Upper lobe of right lung (tissue), 1 donor: Measurements from ENCODE around the gene MASP1. TPM values are rescaled to one million over a fixed set of nuclear protein-coding genes. Genes with fewer than 3 reads are reported as not detected.

Source experiments
- ATAC-seq: fragments of 200-7000 bp; cut with Tn5 transposase; one replicate; pipeline ENCODE4 v1.9.1; 2020; ENCODE audit warnings: mild to moderate bottlenecking, moderate library complexity
- DNase-seq: peaks from one replicate; pipeline ENCODE4 v3.0.0-alpha.2; 2020
- H3K27ac ChIP-seq: fragments of 200-600 bp; one replicate; pipeline ENCODE4 v1.8.0; 2022
- H3K27me3 ChIP-seq: fragments of 200-600 bp; one replicate; pipeline ENCODE4 v1.8.0; 2022; ENCODE audit warnings: mild to moderate bottlenecking
- H3K36me3 ChIP-seq: fragments of 200-600 bp; one replicate; pipeline ENCODE4 v1.8.0; 2022
- H3K4me1 ChIP-seq: fragments of 200-600 bp; one replicate; pipeline ENCODE4 v1.8.0; 2022
- H3K4me3 ChIP-seq: fragments of 200-600 bp; one replicate; pipeline ENCODE4 v1.8.0; 2022; ENCODE audit warnings: mild to moderate bottlenecking
- H3K9me3 ChIP-seq: fragments of 200-600 bp; one replicate; pipeline ENCODE4 v1.8.0; 2022
- CTCF ChIP-seq: fragments of 200-600 bp; IDR thresholded peaks from one replicate; pipeline ENCODE4 v1.8.0; 2022; ENCODE audit warnings: antibody characterized with exemption
- intact Hi-C: fragments of 100-400 bp; cut with DNase I; formaldehyde crosslinking; loops from one replicate; pipeline ENCODE4 v1.11.0; 2022
- long read RNA-seq: library from polyadenylated mRNA; unstranded; transcript quantifications from one replicate; pipeline ENCODE4 v2.0.0, GENCODE V29; 2021
- total RNA-seq: library from RNA; stranded (reverse); fragmentation: NEBNext Ultra II Directional; extraction: Animal tissue kit (Norgen Biotek cat#: 25700); gene quantifications from one replicate; pipeline ENCODE4 v1.2.1, GENCODE V29; 2021
- donor health status: DM: no; HTN: yes; CAD: no; lungs with severe emphysema.

The MASP1 gene
- 5.9 TPM for total RNA-seq
- long read RNA-seq, full-length matches to known transcripts = 8 of 11 reads
- long read RNA-seq, partial matches to known transcripts = 1 of 11 reads
- long read RNA-seq, other reads (novel, unspliced or antisense) = 2 of 11 reads

- Histone ChIP-seq H3K27me3 (no peaks in the 10 kb centered on the region), H3K36me3 (no peaks in the 10 kb centered on the region), H3K4me3 (peak within 1 kb of the TSS; percentile 9), H3K27ac (no peak within 1 kb of the TSS), H3K9me3 (no peaks in the 10 kb centered on the region), H3K4me1 (peaks cover 20% of the 10 kb centered on the region)
- no peak for ATAC-seq
- intact Hi-C loops = no loop called here
- no peak for DNase-seq
- no peak for TF ChIP-seq CTCF
Measured at GRCh38 chr3:187291512-187292132, at the start of gene MASP1. Gene MASP1, minus strand, starts transcription at chr3:187291737. Its CDS starts 105 bp downstream, at chr3:187291632.

GRCh38 chr3:187340578-187340977 lies 49.0 kb upstream of the MASP1 start:
- TF ChIP-seq CTCF = no peak
- no peak for ATAC-seq

GRCh38 chr3:187336322-187336721 lies 44.8 kb upstream of the MASP1 start:
- intact Hi-C loops = no loop called here
- Histone ChIP-seq H3K36me3 (no peaks in the 10 kb centered on the region), H3K9me3 (no peaks in the 10 kb centered on the region), H3K27me3 (no peaks in the 10 kb centered on the region), H3K27ac (no peak overlapping the region), H3K4me3 (no peak overlapping the region), H3K4me1 (no peaks in the 10 kb centered on the region)
- TF ChIP-seq CTCF = no peak
- ATAC-seq (no peak), DNase-seq (no peak)

More at GRCh38 chr3:187340578-187340977, 49.0 kb upstream of the MASP1 start:
- no peaks in the 10 kb centered on the region for H3K9me3 ChIP-seq
- no peaks in the 10 kb centered on the region for H3K36me3 ChIP-seq
- no peak overlapping the region for H3K4me3 ChIP-seq
- no peaks in the 10 kb centered on the region for H3K27me3 ChIP-seq
- no peak overlapping the region for H3K27ac ChIP-seq
- intact Hi-C loops = no loop called here
- no peaks in the 10 kb centered on the region for H3K4me1 ChIP-seq
- DNase-seq = no peak

- no peaks in the 10 kb centered on the region for H3K36me3 ChIP-seq
- H3K27ac ChIP-seq = no peak overlapping the region
- ATAC-seq = no peak
- intact Hi-C loops = no loop called here
- TF ChIP-seq CTCF = no peak
- DNase-seq = no peak
- no peak overlapping the region for H3K4me3 ChIP-seq
- H3K27me3 ChIP-seq = no peaks in the 10 kb centered on the region
- H3K9me3 ChIP-seq = no peaks in the 10 kb centered on the region
- no peaks in the 10 kb centered on the region for H3K4me1 ChIP-seq
Measured at GRCh38 chr3:187334904-187335303, 43.4 kb upstream of the MASP1 start.

GRCh38 chr3:187328691-187329090 lies 37.2 kb upstream of the MASP1 start:
- no peaks in the 10 kb centered on the region for H3K27me3 ChIP-seq
- intact Hi-C loops = no loop called here
- ATAC-seq = no peak
- no peaks in the 10 kb centered on the region for H3K9me3 ChIP-seq
- DNase-seq = no peak
- no peak overlapping the region for H3K4me3 ChIP-seq
- TF ChIP-seq CTCF = no peak
- no peaks in the 10 kb centered on the region for H3K4me1 ChIP-seq
- no peak overlapping the region for H3K27ac ChIP-seq
- no peaks in the 10 kb centered on the region for H3K36me3 ChIP-seq

GRCh38 chr3:187327845-187328244 lies 36.3 kb upstream of the MASP1 start:
- DNase-seq = no peak
- Histone ChIP-seq H3K27ac (no peak overlapping the region), H3K9me3 (no peaks in the 10 kb centered on the region), H3K4me1 (no peaks in the 10 kb centered on the region), H3K27me3 (no peaks in the 10 kb centered on the region), H3K4me3 (no peak overlapping the region), H3K36me3 (no peaks in the 10 kb centered on the region)
- intact Hi-C loops = no loop called here
- no peak for TF ChIP-seq CTCF
- peak; percentile 83 for ATAC-seq
